ENCODE measurements around the gene EDAR.

EDAR gene

DNA sequence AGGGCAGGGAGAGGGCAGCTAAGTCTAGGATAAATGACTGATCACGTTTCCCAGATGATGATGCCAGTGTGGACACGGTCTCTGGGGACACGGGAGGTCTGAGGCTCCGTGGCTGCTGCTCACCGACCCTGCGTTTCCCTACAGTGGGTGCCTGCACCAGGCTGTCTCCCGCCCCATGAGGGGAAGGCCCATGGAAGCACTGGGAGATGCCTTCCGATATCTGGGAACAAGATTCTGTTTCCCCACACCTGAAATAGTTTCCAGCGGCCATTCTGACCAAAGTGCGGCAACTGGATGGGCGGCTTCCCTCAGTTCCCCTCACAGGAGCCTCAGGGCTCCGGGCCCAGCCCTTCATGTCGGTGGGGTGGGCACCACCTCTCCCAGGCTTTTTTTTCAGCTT is 83.1 kb downstream of the EDAR start:
- DNase-seq: no peak

DNA sequence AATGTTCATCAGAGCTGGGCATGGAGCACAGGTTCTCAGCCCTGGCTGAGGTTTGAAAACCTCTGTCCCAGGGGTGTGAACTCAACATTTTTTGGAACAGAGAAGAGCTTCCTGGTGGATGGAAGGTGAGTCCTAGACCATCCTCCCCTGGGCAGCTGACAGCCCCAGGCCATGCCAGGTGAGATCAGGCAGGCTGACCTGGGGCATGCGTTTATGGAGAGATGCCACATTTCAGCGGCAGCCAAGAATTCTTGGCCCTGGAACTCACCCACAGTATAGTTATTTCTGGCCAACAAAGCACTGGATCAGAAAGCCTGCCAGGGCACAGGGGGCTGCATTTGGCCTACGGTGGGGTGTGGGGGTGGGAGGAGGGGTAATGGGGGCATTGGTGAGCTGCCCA is 83.8 kb downstream of the EDAR start:
- DNase-seq: no peak

DNA sequence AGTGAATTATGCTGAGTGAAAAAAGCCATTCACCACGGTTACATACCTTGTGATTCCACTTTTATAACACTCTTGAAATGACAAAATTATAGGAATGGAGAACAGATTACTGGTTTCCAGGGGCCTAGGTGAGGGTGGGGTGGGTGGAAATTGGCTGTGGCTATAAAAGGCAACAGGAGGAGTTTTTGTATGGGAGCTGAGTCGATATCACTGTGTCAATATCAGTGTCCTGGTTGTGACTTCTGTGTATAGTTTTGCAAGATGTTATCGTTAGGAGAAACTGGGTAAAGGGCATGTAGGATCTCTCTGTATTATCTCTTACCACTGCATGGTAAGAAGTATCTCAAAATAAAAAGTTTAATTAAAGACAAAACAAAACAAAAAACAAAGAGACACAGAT is 84.3 kb downstream of the EDAR start:
- DNase-seq: no peak

DNA sequence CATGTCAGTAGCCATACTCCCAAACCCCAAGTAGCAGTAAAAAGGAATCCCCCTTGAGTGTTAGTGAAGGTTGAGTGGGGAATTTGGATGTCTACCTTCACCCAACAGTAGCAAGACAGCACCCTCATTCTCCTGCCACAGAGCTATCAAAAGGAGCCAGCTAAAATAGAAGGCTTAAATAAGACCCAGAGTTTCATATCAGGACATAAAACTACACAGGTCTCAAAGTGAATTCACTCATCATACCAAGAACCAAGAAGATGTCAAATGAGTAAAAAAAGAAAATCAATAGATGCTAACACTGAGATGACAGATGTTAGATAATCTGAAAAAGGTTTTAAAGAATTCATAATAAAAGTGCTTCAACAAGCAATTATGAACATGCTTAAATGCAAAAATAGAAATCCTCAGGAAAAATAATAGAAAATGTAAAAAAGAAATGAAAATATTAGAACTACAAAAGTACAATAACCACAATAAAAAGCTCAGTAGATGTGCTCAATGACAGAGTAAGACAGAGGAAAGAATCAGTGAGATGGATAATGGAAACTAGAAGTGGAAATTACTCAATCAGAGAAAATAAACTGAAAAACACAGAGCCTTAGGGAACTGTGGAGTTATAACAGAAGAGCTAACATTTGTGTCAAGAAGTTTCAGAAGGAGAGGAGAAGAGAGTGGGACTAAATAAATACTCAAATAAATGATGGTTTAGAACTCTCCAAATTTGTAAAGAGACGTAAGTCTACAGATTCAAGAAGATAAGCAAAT is 90.5 kb downstream of the EDAR start:
- DNase-seq: no peak

GRCh38 chr2:108896741-108897140 is 92.3 kb downstream of the EDAR start:
- DNase-seq: no peak

GRCh38 chr2:108895188-108895587 is 93.8 kb downstream of the EDAR start:
- no peak for DNase-seq

DNA sequence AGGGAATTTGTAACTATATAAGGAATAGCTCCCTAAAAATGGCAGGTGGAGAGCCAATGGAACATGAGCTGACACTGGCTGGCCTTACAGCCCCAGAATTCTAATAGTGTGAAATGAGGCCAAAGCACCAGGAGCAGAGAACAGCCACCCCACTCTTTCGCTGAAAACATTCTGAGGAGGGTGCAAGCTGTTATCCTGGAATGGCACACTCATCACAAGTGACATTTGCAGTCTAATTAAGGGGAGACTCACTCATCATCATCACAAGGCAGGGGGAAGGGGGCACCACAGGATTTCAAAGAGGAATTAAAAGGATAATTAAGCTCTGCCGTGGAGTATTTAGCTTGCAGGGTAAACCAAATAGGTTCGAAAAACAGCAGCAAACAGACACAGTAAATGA is 94.3 kb downstream of the EDAR start:
- DNase-seq: no peak

- DNase-seq: no peak
Observed at GRCh38 chr2:108893277-108893676, 95.7 kb downstream of the EDAR start.

- no peak for DNase-seq
Observed at GRCh38 chr2:108889907-108890306, 99.1 kb downstream of the EDAR start.

GRCh38 chr2:108884619-108885018 is 104.4 kb downstream of the EDAR start:
- no peak for DNase-seq

DNA sequence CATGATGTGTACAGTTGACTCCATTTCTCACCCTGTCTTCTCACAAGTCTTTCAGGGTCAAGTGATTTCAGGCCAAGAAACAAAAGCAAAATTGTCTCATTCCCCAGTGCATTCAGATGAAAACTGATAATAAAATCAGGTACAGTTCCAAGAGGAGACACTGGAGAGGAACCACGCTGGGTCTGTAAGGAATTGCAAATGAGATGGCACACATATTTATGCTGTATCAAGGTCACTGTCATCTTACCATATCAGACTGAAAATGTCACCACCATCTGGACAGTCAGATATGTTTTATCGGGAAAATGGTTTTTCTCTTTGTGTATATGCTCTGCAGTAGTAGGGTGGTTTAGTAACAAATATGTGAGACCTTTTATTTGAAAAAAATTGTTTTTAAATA is 110.7 kb downstream of the EDAR start:
- no peak for DNase-seq

DNA sequence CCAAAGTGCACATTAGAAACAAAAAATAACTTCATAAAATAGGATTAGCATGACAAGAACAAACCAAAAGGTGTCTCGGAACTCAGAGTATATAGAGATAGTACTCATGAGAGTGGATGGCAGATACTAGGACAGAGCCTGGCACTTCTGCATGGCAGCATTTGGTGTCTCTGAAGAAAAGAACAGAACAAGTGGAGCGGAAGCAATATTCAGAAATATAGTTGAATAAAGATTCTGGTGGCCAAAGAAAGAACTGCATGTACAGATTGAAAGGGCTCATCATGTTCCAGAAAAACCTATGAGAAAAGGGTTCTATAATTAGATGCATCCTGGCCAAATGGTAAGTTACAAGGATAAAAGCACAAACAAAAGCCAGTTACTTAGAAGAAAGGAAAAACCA is 111.5 kb downstream of the EDAR start:
- no peak for DNase-seq

GRCh38 chr2:108870069-108870644 is 118.9 kb downstream of the EDAR start:
- DNase-seq: no peak

DNA sequence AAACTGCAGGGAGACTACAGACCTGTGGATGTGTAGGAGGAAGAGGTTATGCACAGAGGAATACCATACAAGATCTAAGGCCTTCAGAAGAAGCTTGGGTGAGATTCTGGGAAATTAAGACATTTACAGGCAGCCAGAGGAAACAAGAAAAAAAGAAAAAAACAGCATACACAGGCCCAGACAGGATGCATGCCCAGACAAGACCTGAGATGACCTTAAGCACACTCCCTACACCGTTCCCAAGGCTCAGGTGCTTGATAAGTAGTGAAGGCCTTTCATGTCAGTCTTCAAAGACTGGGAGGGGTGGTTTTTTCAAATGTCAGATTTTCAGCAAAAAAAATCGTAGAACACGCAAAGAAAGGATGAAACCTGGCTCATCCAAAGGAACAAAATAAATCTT is 119.5 kb downstream of the EDAR start:
- DNase-seq: no peak

- no peak for DNase-seq
Observed at GRCh38 chr2:108868911-108869310, 120.1 kb downstream of the EDAR start.

DNA sequence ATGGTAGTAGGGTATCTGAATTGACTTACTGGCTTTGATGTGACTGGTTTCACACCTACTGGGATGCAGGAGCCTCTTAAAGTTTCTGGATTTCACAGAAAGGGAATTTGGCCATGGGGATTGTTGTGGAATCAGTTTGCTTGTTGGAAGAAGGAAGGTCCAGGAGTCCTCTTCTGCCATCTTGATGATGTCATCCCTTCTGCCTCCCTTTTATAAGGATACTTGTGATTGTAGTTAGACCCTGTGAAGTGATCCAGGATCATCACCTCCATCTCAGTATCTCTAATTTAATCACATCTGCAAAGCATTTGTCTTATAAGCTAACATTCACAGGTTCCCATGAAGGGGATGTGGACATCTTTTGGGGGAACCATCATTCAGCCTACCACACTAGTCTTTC is 123.0 kb downstream of the EDAR start:
- DNase-seq: no peak

DNA sequence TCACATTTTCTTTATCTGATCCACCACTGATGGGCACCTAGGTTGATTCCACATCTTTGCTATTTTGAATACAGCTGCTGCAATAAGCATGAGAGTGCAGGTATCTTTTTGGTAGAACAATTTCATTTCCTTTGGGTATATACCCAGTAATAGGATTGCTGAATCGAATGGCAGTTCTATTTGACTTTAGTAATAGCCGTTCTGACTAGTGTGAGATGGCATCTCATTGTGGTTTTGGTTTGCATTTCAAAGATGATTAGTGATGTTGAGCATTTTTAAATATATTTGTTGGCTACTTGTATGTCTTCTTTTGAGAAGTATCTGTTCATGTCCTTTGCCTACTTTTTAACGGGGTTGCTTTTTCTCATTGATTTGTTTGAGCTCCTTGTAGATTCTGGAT is 130.1 kb downstream of the EDAR start:
- DNase-seq: no peak

- peak; percentile 39 for DNase-seq
Observed at GRCh38 chr2:108855194-108855593, 133.8 kb downstream of the EDAR start.

DNA sequence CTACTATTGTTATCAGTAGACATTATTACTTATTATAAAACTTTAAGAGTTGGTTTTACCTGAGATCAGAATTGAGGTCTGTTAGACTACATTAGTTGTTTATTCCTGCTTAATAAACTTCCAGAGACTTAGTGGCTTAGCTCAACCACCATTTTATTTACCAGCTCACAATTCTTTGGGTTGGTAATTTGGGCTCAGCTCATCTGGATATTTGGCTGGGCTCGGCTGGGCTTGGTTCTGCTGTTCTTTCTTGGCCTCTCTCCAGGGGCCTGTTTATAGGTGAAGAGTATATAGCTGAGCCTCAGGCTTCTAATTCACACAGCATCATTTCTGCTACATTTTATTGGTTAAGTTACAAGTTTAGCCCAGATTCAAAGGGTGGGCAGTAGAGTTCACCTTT is 134.5 kb downstream of the EDAR start:
- no peak for DNase-seq

- DNase-seq: no peak
Observed at GRCh38 chr2:108853421-108853820, 135.6 kb downstream of the EDAR start.

DNA sequence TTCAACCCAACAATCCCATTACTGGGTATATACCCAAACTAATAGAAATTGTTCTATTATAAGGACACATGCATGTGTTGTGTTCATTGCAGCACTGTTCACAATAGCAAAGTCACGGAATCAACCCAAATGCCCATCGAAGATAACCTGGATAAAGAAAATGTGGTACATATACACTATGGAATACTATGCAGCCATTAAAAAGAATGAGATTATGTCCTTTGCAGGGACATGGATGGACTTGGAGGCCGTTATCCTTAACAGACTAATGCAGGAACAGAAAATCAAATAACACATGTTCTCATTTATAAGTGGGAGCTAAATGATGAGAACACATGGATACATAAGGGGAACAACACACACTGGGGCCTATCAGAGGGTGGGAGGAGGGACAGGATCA is 136.6 kb downstream of the EDAR start:
- no peak for DNase-seq

- no peak for DNase-seq
Observed at GRCh38 chr2:108847000-108847399, 142.0 kb downstream of the EDAR start.

- DNase-seq: no peak
Observed at GRCh38 chr2:108845923-108846322, 143.1 kb downstream of the EDAR start.
